ENCODE data around the gene ZDHHC14.
"Not testable (repeated sequence)": the region's sequence is repeated elsewhere in the genome, so short reads cannot be mapped to it uniquely, and the experiment has no call there.

The ZDHHC14 gene

DNA sequence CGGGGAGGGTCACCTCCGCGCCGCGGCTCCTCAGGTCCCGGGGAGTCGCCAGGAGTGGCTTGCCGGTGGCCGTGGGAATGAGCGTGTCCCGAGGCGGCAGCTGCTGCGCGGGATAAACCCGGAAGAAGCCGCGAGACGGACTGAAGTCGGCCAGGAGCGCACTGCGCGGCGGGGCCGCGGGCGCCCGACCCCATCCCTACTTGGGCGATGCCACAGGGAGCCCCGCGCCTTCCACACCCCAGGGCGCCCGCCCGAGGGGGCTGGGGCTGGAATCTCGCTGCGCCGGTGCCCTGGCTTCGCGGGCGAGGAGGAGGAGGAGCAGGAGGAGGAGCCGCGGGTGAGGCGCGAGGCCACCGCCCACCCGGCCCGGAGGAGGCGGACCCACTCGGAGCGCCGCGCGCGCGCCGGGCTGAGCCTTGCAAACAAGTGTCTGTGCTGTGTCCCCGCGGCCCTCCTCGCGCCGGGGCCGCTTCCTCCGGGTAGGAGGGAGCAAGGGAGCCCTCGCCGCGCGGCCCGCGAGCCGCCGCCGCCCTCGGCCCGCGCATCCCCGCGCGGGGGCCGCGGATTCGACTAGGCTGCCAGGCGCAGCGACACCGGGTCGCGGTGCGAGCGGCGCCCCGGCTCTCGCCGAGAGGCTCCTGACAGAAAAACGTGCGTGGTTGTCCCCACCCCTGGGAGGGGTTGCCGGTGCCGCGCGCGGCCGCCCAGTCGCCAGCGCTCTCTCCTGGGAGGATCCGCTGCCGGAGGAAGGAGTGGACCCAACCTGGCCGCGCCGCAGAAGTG is at the start of gene ZDHHC14:
Gene ZDHHC14, plus strand, starts transcription at position 412 of the 783 bp plus-strand sequence.
- peak; percentile 90 for DNase-seq

DNA sequence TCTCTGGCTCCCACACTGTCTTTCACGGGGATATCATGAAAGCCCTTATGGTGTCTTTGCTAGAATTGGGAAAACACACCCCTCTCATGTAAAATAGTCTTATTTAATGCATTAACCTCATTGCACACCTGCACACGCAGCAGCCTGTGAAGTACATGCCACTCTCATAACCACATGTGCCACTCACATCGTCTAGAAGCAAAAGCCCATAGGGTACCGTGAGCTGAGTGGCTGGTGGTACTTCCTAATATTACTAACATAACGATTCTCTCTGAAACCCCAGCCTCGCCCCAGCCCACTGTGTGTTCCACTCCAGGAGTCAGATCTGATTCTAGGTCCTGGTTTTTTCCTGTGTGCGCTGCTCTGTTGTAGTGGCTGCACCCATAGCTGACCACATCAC is 48.2 kb upstream of the ZDHHC14 start:
- DNase-seq = no peak

DNA sequence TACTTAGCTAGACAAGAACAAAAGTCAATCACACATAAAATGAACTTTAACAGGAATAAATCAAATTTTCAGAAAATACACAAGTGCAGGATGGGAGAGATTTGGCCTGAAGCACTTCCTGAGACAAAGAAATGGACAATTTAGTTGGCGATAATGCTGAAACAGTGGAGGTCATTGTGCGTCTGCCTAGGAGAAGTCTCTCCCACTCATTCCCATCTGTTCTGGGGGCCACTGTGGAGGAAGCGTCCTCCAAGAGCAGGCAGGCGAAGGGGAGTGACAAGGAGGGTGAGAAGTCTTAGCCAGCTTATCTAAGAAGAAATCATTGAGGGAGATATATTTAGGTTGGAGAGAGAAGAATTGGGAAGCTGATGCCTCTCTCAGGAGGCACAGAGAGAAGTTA is 47.5 kb upstream of the ZDHHC14 start:
- DNase-seq = no peak

DNA sequence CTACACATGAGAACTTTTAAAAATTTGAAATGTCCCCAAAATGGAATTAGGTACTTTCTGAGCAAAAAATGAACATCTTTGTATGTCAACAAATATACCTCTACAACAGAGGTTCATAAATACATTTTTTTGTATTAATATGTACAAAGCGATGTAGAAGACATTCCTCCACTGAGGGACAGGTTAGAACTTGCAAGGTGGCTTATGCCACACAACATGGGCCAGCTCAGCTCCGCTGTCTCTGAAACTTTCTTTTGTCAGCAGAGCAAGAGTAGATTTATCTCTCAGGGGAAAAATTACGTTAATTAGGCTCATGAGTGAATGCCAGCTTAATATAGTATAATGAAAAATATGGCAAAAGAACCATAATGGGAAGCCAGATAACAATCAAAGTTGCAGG is 47.0 kb upstream of the ZDHHC14 start:
- DNase-seq = no peak

DNA sequence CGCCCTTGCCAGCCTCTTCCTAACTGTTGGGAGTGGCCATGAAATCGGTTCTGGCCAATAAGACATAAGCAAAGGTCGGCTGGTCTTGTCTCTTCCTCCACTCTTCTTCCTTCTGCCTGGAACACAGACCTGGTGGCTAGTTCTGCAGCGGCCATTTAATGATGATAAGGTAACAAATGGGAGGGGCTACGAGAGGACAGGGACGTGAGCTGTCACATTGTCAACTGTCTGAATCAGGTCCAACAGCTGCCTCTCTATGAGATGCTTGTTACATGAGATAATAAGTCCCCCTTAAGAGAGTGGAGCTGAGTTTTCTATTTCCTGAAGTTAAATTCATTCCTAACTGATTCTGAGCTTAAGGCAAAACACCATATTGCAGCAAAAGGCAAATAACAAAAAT is 45.2 kb upstream of the ZDHHC14 start:
- peak; percentile 85 for DNase-seq

- DNase-seq = not testable (repeated sequence)
Observed at GRCh38 chr6:157337276-157337675, 43.7 kb upstream of the ZDHHC14 start.

DNA sequence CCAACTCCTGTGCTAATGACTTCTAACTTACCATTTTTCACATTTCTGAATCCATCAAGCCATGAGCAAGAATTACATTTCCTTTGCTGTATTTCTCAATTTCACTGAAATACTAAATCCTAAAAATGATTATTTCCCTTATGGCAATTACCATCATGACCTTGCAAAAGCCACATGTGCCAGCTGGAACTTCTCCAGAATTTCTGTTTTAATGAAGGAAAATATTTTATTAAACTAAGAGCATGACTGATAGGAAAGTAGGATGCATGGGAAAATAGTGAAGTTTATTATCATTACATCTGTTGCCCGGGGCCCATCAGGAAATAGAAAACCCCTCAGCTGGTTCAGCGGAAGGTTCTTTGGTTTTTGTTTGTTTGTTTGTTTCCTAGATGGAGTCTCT is 43.2 kb upstream of the ZDHHC14 start:
- no peak for DNase-seq

- DNase-seq = no peak
Observed at GRCh38 chr6:157339432-157339831, 41.6 kb upstream of the ZDHHC14 start.

- no peak for DNase-seq
Observed at GRCh38 chr6:157343732-157344131, 37.3 kb upstream of the ZDHHC14 start.

DNA sequence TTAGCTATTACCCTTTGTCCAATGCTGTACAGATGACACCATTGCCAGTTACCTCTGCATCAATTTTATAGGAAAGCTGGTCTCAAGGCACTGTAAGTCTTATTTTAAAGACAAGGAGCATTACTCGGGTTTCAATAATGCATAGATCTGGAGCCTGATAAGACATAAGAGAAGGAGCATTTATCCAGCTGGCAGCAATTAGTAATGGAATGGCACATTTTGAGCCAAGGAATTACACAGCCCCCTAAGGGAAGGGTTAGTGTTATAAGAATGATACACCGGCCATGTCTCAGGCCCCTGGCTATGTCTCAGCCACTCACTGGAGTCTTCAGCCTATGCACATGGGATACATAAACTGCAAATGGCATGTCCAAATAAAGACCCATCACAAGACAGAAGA is 34.6 kb upstream of the ZDHHC14 start:
- DNase-seq = no peak

GRCh38 chr6:157358287-157358686 is 22.7 kb upstream of the ZDHHC14 start:
- DNase-seq = no peak

GRCh38 chr6:157361886-157362285 is 19.1 kb upstream of the ZDHHC14 start:
- no peak for DNase-seq

- no peak for DNase-seq
Observed at GRCh38 chr6:157364705-157365104, 16.3 kb upstream of the ZDHHC14 start.

DNA sequence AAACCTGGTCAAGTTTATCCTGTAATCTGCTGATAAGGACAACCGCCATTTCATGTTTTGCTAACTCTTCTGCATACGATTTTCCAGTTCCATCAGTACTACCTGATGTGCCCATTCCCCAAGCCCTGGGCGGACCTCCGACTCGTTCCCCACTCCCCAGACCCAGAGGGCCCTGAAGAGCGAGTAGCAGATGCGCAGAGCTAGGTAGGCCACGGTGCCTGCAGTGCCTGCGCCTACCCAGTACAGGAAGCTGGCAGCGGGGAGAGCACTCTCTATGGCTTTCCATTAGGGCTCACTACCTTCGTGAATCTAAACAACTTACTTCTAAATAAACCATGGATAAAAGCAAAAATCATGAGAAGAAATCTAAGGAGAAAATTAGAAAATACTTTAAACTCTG is 14.3 kb upstream of the ZDHHC14 start:
- DNase-seq = no peak

DNA sequence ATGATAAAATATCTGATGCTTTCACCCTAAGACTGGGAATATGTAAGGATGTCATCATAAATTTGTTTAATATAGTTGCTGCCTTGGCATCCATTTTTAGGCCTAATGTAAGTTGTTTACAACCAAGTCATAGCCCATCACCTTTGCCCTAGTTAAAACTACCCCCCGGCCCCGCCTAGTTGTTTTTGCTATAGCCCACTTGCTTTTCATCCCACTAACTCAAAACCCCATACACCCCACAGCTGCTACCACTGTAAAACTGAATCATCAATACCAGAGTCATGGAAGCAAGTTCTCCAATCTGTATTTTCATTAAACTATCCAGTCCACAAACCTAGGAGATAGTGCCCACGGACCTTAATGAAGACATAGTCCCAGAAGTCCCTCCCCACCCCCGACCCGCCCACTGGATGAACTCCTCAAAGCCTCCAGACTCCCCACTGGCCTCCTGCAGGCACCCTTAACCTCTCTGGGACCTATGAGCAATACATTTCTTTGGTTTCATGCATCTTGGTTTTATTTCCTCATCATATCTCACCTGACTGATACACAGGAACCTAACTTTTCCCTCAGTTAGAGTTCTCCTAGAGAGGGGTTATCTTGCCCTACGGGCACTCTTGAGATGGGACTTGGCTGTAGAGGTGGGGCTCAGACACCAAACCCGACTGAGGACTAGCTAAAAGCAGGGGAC is 12.5 kb upstream of the ZDHHC14 start:
- no peak for DNase-seq

DNA sequence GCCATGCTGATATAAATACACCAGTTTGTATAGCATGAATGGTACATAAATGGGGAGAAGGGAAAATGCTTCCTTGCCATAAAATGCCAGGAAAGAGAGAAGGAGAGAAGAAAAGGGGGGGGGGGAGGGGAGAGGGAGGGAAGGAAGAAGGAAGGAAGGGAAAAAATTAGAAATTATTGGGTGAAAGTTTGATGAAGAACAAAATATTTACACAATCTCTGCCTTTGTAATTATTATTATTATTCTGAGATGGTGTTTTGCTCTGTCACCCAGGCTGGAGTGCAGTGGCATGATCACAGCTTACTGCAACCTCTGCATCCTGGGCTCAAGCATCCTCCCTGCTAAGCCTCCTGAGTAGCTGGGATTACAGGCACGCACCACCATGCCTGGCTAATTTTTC is 10.2 kb upstream of the ZDHHC14 start:
- DNase-seq = no peak

GRCh38 chr6:157372501-157373280 is 8.3 kb upstream of the ZDHHC14 start:
- no peak for DNase-seq

DNA sequence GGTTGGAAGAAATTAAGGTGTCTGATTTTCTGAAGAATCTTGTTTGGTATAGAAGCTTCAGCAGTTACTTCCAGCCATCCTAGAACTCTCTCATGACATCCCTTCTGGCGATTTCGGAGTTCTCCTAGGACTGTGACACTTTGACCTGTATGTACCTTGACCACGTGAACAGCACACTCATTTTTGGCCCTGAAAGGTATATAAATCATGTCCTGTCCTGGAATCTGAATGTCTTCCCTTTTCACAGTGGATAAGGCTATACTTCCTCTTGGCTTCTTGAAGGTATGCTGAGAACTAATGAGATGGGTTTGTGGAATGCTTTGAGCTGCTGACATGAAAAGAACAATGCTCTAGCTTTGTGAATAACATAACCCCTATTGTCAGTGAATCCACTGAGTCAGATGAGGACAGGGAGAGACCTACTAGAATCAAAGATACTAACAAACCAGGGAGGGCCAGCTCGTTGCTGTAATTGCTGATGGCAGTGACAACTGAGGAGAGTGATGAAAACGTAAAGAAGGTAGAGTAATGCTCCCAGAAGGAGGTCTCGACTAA is 6.0 kb upstream of the ZDHHC14 start:
- DNase-seq = no peak

DNA sequence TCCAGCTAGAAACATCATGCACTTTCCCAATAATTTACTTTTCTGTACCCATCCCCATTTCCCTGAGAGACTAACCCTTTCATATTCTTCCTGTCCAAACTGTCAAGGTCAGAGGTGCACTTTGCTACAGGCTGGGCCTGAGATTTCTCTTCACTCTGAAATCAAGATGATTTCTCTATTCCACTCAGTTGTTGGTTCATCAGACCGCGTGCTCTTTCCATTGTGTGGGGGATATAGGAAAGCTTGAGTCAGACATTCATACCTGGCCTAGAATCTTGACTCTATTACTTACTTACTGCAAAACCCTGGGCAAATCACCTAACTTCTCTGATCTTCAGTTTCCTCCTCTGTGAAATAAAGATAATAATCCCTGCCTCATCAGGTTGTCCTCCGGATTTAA is 4.7 kb upstream of the ZDHHC14 start:
- no peak for DNase-seq

- peak; percentile 25 for DNase-seq
Observed at GRCh38 chr6:157376706-157377230, 4.2 kb upstream of the ZDHHC14 start.

DNA sequence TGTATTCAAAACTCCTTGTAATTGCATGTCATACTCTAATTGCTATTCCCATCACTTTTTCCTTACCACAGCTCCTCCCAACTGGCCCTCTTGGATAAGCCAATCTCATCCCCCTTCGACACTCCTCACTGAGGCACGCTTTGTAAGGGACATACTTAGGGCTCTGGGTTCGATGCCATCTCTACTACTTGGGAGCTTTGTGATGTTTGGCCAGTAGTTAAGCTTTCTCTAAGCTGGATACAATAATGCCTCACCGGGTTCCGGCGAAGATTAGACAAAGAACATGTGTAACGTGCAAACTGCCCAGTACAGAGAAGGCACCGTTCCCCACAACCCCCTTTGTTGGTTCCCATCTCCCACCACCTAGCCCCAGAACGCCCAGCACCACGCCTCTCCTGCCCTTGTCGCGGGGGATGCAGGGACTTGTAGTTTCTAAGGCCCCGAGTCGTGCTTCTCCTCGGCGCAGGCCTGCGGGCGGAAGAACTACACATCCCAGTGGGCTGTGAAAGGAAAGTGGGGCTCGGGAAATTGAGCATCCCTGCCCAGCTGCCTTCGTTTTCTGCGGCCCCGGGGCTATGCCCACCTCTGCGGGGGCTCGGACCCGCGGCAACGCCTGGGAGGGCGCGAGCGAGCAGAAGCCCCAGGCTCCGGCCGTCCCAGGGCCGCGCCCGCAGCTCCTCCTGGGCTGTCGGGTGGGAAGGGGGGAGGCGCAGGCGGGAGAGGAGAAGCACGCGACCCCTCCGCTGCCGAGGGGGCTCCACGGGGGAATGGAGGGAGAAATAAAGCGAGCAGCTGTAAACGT is 1.1 kb upstream of the ZDHHC14 start:
- peak; percentile 98 for DNase-seq

DNA sequence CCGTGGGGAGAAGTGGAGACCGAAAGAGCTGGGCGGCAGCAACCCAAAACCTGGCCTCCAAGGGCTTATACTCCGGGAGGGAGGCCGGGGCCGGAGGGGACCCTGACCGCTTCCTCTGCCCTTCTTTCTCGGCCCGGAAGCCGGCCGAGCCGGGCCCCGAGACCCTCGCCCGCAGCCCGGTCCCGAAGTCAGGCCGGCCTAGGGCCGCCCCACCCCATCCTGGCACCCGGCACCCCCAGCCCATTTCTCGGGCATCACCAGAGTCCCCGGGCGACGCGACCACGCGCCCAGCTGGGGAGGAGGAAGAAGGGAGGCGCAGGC is 572 bp upstream of the ZDHHC14 start:
- DNase-seq = no peak
